IPS-NIHi7 (cell line): ENCODE results near the gene DACT2.

Experiments
- DNase-seq: peaks from one replicate; pipeline ENCODE4 v3.0.0; 2012; ENCODE audit warnings: mixed read lengths; ENCODE audit errors: extremely low spot score

The DACT2 gene

DNA sequence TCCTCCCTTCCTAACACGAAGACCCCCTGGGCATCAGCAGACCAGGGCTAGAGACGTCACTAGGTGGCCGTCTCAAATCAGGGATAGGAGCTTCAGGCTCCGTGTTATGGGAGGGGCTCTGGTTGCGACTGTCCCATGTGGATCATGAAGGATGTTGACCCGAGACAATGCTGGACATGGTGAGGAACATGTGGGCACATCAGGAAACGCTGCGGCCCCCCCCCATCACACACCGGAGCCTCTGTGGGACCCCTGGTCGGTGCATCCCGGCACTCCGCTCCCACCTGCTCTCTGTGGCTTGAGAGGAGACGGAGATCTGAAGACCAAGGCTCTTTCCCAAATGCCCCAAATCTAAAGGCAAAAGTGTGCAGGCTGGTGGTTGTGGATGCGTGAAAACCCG lies 54.2 kb downstream of the DACT2 start:
- DNase-seq: no peak

GRCh38 chr6:168264593-168265335 lies 54.8 kb downstream of the DACT2 start:
- DNase-seq: no peak

DNA sequence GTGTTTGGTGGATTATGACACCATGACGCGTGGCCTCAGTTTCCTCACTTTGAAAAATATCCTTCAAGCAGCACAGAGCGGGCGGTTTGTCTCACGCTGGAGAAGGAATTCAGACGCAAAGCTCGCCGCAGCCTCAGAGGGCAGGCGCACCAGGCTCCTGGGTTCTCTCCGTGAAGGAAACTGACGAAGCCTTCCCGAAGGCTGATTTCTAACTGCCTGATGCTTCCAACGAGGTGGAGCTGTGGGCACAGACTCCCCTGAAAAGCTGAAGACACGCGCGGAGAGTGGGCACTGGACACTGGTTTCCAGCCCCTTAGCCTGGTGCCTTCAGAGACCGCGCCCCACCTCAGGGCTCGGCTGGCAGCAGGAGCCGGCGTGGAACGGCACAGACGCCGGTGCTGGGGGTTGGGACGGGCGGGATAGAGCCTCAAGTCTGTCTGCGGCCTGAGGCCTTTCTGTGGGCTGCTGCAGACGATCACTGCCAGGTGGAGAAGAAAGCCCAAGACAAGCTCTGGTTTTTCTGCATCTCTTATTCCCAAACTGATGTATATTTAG lies 56.1 kb downstream of the DACT2 start:
- no peak for DNase-seq

DNA sequence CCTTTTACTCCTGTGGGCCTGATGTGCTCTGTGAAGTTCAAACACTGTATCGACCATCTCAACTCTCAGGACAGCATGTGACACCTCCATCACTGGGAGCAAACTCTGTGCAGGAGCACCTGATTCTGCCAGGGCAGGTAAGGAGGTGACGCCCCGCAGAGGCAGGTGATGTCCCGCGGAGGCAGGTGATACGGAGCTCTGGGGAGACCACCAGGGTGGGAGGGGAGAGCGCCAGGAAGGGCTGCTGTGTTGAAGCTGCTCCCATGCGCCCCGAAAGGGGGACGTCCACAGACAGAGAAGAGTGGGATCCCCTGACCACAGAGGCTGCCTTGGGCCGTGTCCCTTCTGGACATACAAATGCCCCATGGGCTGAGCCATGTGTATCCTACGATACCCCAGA lies 58.3 kb downstream of the DACT2 start:
- DNase-seq: no peak

DNA sequence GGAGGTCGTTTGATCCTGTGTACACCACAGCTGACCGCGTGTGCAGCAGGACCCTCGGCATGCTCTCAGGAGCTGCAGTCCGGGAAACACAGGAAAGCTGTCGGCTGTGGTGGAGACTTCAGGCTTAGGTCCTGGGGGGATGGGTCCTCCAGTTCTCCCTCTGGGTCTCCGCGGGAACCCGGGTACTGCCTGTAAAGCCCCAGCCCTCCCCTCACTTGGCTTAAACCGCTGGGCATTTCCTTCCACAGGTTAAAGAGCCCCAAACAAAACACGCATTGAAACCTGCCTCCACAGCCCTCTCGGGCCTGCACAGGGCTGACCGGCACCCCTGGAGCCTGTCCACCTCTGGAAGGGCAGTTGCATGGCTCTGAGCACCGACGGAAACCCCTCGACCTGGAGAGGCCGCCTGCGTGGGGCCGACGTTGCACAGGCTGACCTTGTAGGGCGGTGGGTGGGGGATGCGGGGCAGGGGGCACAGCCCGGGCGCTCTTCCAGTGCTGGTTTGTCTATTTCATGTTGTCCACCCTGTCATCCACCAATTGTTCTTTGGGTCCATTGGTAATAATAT lies 59.1 kb downstream of the DACT2 start:
- no peak for DNase-seq

DNA sequence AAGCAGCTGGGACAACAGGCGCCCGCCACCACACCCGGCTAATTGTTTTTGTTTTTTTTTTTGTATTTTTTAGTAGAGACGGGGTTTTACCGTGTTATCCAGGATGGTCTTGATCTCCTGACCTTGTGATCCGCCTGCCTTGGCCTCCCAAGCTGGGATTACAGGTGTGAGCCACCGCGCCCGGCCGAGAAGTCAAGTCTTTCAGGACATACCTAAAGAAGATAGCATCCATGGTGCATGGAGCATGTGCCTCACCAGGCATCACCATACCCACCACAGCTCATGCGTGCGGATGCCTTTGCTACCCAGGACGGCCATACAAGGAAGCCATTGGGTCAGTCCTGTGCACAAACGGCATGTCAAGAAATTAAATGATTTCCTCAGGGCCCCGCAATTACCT lies 60.8 kb downstream of the DACT2 start:
- DNase-seq: no peak

DNA sequence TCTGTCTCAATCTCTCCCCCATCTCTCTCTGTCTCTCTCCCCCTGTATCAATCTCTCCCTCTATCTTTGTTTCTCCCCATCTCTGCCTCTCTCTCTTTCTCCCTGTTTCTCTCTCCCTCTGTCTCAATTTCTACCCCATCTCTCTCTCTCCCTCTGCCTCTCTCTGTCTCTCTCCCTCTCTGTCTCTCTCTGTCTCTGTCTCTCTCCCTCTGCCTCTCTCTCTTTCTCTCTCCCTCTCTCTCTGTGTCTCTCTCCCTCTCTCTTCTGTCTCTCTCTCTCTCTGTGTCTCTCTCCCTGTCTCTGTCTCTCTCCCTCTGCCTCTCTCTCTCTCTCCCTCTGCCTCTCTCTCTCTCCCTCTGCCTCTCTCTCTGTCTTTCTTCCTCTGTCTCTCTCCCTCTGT lies 62.6 kb downstream of the DACT2 start:
- no peak for DNase-seq
